BJ (cell line): Measurements from ENCODE around the gene ABI3. TPM values are rescaled to one million over a fixed set of nuclear protein-coding genes. Genes with fewer than 3 reads are reported as not detected.
A peak's percentile ranks its signal among the peaks of the same experiment; 100 is the strongest.
"Not testable (repeated sequence)": the region's sequence is repeated elsewhere in the genome, so short reads cannot be mapped to it uniquely, and the experiment has no call there.

Source experiments
- CTCF ChIA-PET: fragments of 350-600 bp; formaldehyde crosslinking; extraction: SDS; loops from one replicate; lab custom pipeline; 2021; ENCODE audit warnings: antibody characterized with exemption, inconsistent platforms; lab: Yijun Ruan, JAX
- POLR2A ChIA-PET: fragments of 300-600 bp; sonication (Branson Sonifier 250); formaldehyde crosslinking; extraction: SDS; loops from one replicate; lab custom pipeline; 2021; ENCODE audit warnings: antibody characterized with exemption; lab: Charles Lee
- DNase-seq: peaks from one replicate; pipeline ENCODE4 v3.0.0-alpha.2; 2011; ENCODE audit warnings: low read depth
- H3K27me3 ChIP-seq: 2 replicates; pipeline ENCODE4 v1.6.0; 2011; ENCODE audit warnings: low read length; ENCODE audit not compliant: control insufficient read depth, insufficient read depth
- H3K36me3 ChIP-seq: 2 replicates; pipeline ENCODE4 v1.5.1; 2011; ENCODE audit warnings: low read length; ENCODE audit not compliant: control insufficient read depth, insufficient read depth
- H3K4me3 ChIP-seq: 2 replicates; pipeline ENCODE4 v1.5.1; 2011; ENCODE audit warnings: low read depth, mild to moderate bottlenecking, control low read depth, low read length
- CTCF ChIP-seq: IDR thresholded peaks from 2 replicates; pipeline ENCODE4 v1.5.1; 2011; ENCODE audit warnings: low read depth, mild to moderate bottlenecking, control low read depth, inconsistent platforms, low read length, moderate library complexity; ENCODE audit not compliant: insufficient read depth
- polyA minus RNA-seq: library from RNA; depleted of rRNA, polyadenylated mRNA; stranded (reverse); fragments of >200 nt; gene quantifications from 2 replicates; pipeline ENCODE4 v1.2.3, GENCODE V29; 2011; rRNA and poly(A)+ RNA removed
- polyA plus RNA-seq: library from polyadenylated mRNA; depleted of rRNA; stranded (reverse); fragments of >200 nt; gene quantifications from 2 replicates; pipeline ENCODE4 v1.2.3, GENCODE V29; 2011; rRNA removed

ABI3 gene
- polyA plus RNA-seq (0.71 and 1.5 TPM in 2 replicates), polyA minus RNA-seq (0.62 and 2.0 TPM in 2 replicates)

DNA sequence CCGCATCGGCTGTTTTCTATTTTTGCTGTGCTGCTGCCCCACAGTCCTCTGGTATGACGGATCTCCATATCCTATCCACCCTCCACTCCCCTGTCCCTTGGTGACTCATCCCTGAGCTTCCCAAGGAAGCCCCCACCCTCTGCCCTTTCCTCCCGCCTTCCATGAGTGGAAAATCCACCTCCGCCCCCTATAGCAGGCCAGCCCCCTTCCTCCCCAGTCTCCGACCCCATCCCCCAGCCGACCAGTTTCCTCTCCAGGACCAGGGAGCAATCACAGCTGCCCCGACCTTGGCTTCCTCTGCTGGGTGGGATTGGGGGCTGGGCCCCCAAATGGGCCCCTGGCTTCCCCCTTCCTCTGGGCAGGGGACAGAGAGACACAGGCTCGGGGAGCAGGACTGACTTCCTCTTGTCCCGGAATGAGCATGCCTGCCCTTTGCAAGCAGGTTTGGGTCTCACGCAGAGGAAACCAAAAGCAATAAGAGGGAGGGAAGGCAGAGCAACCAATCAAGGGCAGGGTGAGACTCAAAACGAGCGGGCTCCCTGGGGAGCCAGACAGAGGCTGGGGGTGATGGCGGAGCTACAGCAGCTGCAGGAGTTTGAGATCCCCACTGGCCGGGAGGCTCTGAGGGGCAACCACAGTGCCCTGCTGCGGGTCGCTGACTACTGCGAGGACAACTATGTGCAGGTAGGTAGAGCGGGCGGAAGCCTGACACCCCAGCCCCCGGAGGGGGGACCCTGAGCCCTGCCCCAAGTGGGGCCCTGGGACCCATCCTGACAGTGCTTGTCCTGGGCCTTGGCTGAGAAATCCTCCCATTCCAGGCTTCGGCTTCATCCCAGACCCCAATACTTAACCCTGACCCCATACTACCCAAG is at the start of gene ABI3, which contains the start of gene GNGT2:
Gene ABI3, plus strand, starts transcription at position 550 of the 872 bp plus-strand sequence. Its CDS starts 18 bp downstream, at position 568.
Gene GNGT2, minus strand, starts transcription at position 417 of the 872 bp plus-strand sequence. CDS start 3,152 bp downstream, outside the sequence.
- Histone ChIP-seq H3K4me3 (0 out of 2 replicates have a peak within 1 kb of the TSS, but pooled peaks have one; percentile 8), H3K36me3 (no peaks in the 10 kb centered on the region), H3K27me3 (no peaks in the 10 kb centered on the region)
- no peak for DNase-seq
- TF ChIP-seq CTCF, result no peak
- ChIA-PET CTCF (interaction anchor here (0.8 to 3.2 kb wide), 4 partner anchors 12 to 30 kb away, joined by 3 to 18 read pairs (median 6); no protein-coding TSS in a partner anchor), POLR2A (no interaction called here)

- POLR2A ChIA-PET, result no interaction called here
- CTCF ChIA-PET, result interaction anchor here (1.5 kb wide), 1 partner anchor 17 kb away, joined by 7 read pairs; no protein-coding TSS in a partner anchor
- DNase-seq, result no peak
- H3K4me3 ChIP-seq, result no peak overlapping the region
- peaks cover 8% of the 10 kb centered on the region for H3K27me3 ChIP-seq
- TF ChIP-seq CTCF, result no peak
- no peaks in the 10 kb centered on the region for H3K36me3 ChIP-seq
Observed at GRCh38 chr17:49162866-49163265, 47.6 kb upstream of the ABI3 start.

DNA sequence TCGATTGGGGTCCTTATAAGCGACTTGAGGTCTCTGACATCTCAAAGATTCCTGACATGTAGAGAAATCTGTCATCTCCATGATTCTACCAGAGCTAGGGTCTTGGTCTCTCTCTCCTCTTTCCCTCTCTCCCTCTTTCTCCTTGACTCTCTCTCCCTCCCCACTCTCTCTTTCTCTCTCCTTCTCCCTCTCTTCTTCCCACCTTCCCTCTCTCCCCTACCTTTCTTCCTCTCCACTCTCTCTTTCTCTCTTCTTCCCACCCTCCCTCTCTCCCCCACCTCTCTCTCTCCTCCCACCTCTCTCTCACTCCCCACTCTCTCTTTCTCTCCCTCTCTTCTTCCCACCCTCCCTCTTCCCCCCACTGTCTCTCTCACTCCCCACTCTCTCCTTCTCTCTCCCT is 45.4 kb upstream of the ABI3 start:
- ChIA-PET POLR2A (no interaction called here), CTCF (no interaction called here)
- DNase-seq, result no peak
- no peak for TF ChIP-seq CTCF
- H3K36me3 ChIP-seq, result no peaks in the 10 kb centered on the region
- peaks cover 12% of the 10 kb centered on the region for H3K27me3 ChIP-seq
- no peak overlapping the region for H3K4me3 ChIP-seq

GRCh38 chr17:49168706-49169105 is 41.8 kb upstream of the ABI3 start:
- TF ChIP-seq CTCF, result no peak
- Histone ChIP-seq H3K4me3 (no peak overlapping the region), H3K27me3 (peaks cover 13% of the 10 kb centered on the region), H3K36me3 (no peaks in the 10 kb centered on the region)
- DNase-seq, result no peak
- POLR2A ChIA-PET, result no interaction called here
- CTCF ChIA-PET, result interaction anchor here (1.7 kb wide), 1 partner anchor 11 kb away, joined by 10 read pairs; no protein-coding TSS in a partner anchor

GRCh38 chr17:49170216-49170615 is 40.3 kb upstream of the ABI3 start:
- Histone ChIP-seq H3K27me3 (peaks cover 11% of the 10 kb centered on the region), H3K36me3 (no peaks in the 10 kb centered on the region), H3K4me3 (no peak overlapping the region)
- ChIA-PET POLR2A (no interaction called here), CTCF (interaction anchor here (1.9 kb wide), 1 partner anchor 10 kb away, joined by 18 read pairs; no protein-coding TSS in a partner anchor)
- TF ChIP-seq CTCF, result no peak
- DNase-seq, result no peak

GRCh38 chr17:49170711-49171110 is 39.8 kb upstream of the ABI3 start:
- DNase-seq, H3K4me3 ChIP-seq, POLR2A ChIA-PET, H3K36me3 ChIP-seq: not testable (repeated sequence)
- H3K27me3 ChIP-seq, result peaks cover 11% of the 10 kb centered on the region
- CTCF ChIA-PET, result interaction anchor here (1.9 kb wide), 1 partner anchor 9 kb away, joined by 18 read pairs; no protein-coding TSS in a partner anchor

DNA sequence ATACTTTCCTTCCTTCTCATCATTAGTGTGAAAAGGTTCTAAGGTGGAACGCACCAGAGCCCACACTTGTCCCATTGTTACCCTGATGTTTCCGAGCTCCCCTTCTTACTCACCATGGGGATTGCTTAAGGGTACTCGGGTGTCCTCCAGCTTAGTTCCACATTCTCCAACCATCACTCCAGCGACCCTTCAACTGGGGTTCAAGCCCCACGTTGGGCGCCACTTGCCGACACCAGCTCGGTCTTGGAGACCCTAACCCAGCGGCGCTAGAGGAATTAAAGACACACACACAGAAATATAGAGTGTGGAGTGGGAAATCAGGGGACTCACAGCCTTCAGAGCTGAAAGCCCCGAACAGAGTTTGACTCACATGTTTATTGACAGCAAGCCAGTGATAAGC is 34.5 kb upstream of the ABI3 start:
- POLR2A ChIA-PET, H3K36me3 ChIP-seq, H3K4me3 ChIP-seq, H3K27me3 ChIP-seq, DNase-seq: not testable (repeated sequence)
- CTCF ChIA-PET, result interaction anchor here (0.6 to 1.7 kb wide), 2 partner anchors 51 to 52 kb away, joined by 3 to 4 read pairs; no protein-coding TSS in a partner anchor
